Suppressor macrophage treated with lipopolysaccharide for 4 hours (primary cell): ENCODE measurements around the gene PTK6.

Experiments used
- DNase-seq: peaks from one replicate; pipeline ENCODE4 v3.0.0-alpha.2; 2020

Gene PTK6

GRCh38 chr20:63542031-63542559, 4.9 kb upstream of the PTK6 start:
- no peak for DNase-seq

GRCh38 chr20:63541371-63541770, 4.2 kb upstream of the PTK6 start:
- DNase-seq = no peak

GRCh38 chr20:63540417-63541186, 3.4 kb upstream of the PTK6 start:
- peak; percentile 35 for DNase-seq

GRCh38 chr20:63539441-63540370, 2.5 kb upstream of the PTK6 start:
- no peak for DNase-seq

GRCh38 chr20:63539092-63539430, 1.9 kb upstream of the PTK6 start:
- no peak for DNase-seq

GRCh38 chr20:63538204-63539091, 1.3 kb upstream of the PTK6 start:
- DNase-seq = peak; percentile 59

- peak; percentile 99 for DNase-seq
Measured at GRCh38 chr20:63537525-63538203, 488 bp upstream of the PTK6 start.

GRCh38 chr20:63536241-63536977, 767 bp downstream of the PTK6 start:
- DNase-seq = no peak

- DNase-seq = no peak
Measured at GRCh38 chr20:63534831-63535651, 2.1 kb downstream of the PTK6 start.

GRCh38 chr20:63534427-63534830, 2.7 kb downstream of the PTK6 start:
- DNase-seq = no peak

GRCh38 chr20:63533871-63534393, 3.2 kb downstream of the PTK6 start:
- DNase-seq = no peak

- DNase-seq = no peak
Measured at GRCh38 chr20:63533388-63533787, 3.8 kb downstream of the PTK6 start.

GRCh38 chr20:63532449-63532971, 4.7 kb downstream of the PTK6 start:
- no peak for DNase-seq

GRCh38 chr20:63531686-63532448, 5.3 kb downstream of the PTK6 start:
- DNase-seq = no peak

- no peak for DNase-seq
Measured at GRCh38 chr20:63530788-63531160, 6.4 kb downstream of the PTK6 start.

- no peak for DNase-seq
Measured at GRCh38 chr20:63529861-63530787, 7.1 kb downstream of the PTK6 start.

GRCh38 chr20:63529180-63529860, 7.9 kb downstream of the PTK6 start:
- DNase-seq = no peak
